Bone marrow (tissue), 2 donors: Measurements from ENCODE around the gene CPNE5.
A peak's percentile ranks its signal among the peaks of the same experiment; 100 is the strongest.

Experiments
- DNase-seq, 2 donors: peaks; one replicate each; lab custom pipeline; 2025; lab: John Stamatoyannopoulos, UW

Gene CPNE5

DNA sequence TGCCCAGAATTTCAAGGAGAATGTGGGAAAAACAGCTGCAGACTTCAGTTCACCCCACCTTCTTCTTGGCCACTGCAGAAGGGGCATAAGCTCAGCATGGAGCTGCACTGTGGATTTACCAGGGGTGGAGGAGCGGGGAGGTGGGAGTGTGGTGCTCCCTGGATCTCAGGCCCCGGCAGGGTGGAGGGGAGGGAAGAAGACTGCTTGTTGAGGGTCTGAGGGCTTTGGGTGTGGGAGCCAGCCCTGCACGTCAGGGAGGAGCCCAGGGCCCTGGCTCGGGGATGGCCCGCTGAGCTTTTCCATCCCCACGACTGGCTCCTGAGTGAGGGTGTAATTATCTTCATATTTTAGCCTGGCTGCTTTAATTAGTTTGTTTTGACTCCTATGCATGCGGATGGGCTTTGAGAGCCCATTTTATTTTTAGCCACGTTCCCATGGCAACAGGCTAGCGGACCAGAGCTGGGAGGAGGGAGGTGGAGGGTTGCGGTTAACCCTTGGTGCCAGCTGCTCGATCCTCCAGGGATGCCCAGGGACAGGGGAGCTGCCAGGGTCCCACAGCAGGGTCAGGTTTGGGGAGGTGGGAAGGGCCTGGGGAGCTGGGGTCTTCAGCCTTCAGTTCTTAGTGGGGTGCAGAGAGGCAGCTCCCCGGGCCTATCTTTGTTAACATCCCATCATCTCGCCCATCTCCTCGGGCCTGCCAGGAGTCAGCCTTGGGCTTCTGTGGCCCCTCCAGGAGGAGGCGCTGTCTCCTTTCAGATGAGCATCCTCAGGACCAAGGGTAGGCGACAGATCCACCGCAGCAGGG is 73.4 kb downstream of the CPNE5 start:
- DNase-seq = peak; percentile 53 to 74

GRCh38 chr6:36765190-36765589 is 74.1 kb downstream of the CPNE5 start:
- DNase-seq = no peak

DNA sequence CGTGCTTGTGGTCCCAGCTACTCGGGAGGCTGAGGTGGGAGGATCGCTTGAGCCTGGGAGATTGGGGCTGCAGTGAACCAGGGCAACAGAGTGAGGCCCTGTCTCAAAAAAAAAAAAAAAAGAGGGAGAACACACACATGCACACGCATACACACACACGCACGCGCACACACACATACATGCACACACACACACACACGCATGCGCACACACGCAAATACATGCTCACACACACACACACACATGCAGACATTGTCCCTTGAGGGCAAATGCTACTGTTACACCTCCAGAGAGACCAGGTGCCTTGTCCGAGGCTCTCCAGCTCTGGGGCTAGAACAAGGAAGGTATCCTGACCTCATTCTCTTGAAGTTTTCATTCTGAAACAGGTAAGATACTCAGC is 77.1 kb downstream of the CPNE5 start:
- DNase-seq = no peak

GRCh38 chr6:36760685-36761435 is 78.4 kb downstream of the CPNE5 start:
- DNase-seq = no peak

GRCh38 chr6:36759148-36759759 is 80.0 kb downstream of the CPNE5 start:
- peak; percentile 63 to 66 for DNase-seq

DNA sequence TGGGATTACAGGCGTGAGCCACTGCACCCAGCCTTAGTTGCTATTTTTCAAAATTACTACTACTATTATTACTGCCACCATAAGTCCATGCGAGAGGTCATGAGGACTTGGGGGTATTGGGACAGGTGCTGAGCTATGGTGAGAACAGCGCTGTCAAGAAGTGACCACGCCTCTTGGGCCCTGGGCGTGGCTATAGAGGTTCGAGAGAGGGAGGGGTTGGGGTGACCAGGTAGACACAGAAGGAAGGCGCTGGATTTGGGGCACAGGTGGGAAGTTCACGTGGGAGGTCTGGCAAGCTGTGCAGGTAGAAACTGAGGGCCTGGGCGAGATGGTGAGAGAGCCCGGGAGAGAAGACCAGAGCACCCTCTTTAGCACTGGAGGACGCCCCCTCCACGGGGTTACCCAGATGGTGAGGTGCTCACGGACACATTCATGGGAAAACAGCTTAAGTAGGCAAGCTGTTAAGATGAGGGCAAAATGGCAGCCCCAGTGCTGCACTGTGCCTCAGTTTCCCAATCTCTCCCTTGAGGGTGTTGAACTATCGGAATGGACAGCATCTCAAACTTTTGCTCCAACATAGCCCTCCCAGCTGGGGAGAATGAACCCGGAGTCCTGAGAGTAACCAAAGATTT is 80.6 kb downstream of the CPNE5 start:
- DNase-seq = no peak

DNA sequence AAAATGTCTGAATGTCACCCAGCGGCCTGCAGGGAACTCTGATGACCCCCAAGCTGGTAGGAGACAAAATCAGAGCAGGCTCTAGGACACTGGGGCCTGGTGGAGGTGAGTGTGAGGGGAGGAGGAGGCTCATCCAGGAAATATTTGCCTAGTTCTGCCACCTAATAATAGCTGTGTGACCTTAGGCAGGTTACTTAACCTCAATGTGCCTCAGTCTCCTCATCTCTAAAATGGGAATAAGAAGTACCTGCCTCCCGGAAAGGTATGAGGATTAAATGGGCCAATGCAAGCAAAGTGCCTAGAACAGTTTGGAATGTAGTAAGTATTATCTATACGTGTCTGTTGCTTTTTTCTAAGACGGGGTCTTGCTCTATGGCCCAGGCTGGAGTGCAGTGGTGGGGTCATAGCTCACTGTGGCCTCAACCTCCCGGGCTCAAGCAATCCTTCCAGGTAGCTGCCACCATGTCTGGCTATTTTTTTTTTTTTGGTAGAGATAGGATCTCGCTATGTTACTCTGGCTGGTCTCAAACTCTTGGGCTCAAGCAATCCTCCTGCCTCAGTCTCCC is 81.2 kb downstream of the CPNE5 start:
- no peak for DNase-seq

- no peak for DNase-seq
Measured at GRCh38 chr6:36757206-36757605, 82.0 kb downstream of the CPNE5 start.

DNA sequence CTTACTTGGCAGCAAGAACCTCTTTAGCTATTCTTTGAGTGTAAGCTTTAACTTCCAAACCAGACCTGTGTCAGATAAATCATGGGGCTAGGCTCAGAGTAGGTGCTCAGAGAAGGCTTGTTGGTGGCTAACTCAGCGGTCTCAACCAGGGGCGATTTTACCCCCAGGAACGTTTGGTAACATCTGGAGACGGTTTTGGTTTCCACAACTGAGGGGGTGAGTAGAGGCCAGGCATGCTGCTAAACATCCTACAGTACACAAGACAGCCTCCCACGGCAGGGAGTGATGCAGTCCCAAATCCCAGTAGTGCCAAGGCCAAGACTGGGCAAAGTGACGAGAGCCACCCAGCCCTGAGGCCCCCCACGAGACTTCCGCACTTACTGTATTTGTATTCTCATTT is 82.5 kb downstream of the CPNE5 start:
- DNase-seq = no peak

- peak; percentile 68 to 91 for DNase-seq
Measured at GRCh38 chr6:36755435-36756348, 83.6 kb downstream of the CPNE5 start.

DNA sequence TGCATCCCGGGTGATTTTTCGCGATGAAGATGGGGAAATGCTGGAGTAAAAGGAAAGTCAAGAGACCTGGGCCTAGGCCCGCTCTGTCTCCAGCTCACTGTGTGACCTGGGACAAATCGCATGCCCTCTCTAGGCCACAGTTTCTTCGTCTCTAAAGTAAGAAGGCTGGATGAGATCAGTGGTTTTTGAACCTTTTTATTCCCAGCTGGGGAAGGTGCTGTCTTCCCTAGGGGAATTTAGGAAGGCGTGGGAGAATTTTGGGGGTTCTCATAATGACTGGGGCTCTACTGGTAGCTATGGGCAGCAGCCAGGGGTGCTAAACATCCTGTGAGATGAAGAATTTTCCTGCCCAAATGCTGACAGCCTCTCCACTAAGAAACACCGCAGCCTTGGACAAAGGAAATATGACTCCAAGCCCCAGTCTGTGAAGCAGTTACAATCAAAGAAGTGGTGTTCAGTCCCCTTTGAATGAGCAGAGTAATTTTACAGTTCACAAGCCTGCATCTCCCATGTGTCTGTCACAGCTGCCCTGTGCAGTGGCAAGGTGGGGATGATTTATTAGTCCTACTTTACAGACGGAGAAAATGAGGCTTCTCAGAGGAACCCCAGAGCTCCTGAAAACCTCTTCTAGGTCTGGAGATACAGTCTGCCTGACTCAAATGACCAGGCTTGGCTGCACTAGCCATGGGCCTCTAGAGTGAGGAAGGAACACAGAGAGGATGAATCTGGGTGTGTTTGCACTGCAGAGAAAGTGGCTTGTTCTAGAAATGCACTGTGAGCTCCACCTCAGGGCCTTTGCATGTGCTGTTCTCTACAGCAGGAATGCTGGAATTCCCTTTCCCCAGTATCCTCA is 84.4 kb downstream of the CPNE5 start:
- no peak for DNase-seq

DNA sequence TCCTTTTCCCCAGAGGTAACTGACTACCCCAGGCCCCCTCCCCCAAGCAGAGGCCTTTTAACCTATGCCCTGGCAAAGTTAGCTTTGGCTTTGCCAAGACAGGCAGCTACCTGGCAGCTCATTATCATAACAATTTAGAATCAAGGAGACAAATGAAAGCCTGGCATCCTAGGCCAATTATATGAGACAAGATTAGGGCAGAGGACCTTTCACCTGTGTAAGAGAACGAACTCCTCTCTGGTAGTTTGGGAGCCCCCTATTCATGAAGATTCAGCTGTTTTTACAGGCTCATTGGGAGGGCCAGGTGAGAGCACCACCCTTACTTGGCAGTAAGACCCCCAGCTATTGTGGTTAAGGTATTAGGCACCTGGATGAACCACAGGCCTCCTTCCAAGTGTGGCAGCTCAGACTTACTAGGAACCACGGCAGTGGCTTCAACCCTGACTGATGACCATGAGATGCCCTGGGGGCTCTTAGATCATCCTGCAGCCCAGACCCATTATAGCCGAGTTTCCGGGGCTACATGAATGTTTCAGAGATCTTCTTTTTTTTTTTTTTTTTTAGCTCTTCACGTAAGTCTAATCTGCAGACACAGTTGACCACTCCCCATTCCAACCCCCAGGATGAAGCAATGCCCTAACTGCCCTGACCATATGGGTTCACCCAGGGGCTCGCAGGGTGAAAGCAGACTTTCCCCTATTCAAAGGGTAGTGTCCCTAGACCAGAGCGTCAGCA is 85.4 kb downstream of the CPNE5 start:
- no peak for DNase-seq

DNA sequence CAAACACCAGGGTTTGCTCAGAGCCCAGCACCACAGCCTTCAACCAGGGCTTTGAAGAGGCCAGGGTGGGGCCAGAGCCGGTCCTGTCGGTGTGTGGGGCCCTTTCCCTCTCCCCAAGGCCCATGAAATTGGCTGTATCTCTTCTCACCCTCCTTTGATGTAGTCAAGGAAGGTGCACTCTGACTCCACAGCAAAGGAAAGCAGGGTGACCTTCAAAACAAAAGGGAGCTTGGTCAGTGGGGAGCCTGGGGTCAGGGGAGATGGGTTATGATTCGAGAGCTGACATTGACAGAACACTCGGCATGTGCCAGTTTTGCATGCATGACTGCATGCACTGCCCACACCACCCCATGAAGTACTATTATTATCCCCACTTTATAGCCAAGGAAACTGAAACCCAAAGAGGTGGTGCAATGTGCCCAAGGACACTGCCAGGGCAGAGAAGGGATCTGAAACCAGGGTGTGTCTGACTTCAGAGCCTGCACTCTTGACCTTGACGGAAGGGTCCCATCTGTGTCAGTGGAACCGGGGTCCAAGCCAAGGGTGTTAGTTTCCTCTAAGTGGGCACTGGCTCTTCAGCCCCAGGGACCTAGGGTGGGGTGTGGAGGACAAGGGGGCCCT is 86.2 kb downstream of the CPNE5 start:
- DNase-seq = peak in 1 of 2 donors; percentile 19

DNA sequence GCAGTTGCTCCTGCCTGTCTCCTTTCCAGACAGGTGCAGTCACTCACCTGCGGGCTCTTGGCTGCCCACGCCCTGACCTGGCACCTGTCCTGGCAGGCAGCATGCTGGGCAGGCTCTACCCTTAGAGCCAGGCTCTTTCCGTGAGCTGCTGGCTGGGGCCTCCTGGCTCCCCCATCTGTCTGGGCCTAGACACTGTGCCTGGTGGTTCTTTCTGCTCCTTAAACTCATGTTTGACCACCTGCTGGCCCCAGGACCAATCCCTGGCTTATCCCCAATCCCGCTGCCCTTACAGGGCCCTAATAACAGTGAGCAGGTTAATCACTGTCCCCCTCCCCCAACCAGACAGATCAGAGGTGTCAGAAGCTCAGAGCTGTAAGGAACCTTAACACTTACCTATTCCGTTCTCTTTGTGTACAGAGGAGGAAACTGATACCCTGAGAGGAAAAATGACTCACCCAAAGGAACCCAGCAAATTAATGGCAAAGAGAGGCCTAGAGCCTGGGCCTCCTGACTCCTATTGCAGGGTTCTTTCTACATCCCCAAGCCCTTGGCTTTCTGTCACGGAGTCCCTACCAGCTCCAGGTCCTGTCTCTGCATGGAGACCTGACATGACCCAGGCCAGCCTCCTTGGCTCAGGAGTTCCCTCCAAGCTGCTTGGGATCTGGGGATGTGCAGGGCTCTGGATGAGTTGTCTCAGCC is 86.9 kb downstream of the CPNE5 start:
- no peak for DNase-seq

DNA sequence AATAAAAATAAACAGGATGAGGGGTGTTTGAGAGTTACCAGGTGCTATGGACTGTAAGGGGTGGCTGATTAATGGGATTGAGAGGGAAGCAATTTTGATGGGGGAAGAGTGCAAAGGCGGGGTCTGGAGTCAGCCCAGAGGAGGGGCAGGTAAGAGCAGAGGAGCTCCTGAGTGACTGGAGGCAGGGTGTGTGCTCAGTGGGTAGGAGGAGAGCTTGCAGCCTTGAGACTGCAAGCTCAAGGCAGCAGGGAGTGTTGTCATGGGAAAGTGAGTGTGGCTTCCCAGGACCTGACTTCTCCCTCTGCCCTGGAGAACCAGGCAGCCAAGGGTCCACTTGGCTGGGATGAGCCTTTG is 87.4 kb downstream of the CPNE5 start:
- DNase-seq = no peak

DNA sequence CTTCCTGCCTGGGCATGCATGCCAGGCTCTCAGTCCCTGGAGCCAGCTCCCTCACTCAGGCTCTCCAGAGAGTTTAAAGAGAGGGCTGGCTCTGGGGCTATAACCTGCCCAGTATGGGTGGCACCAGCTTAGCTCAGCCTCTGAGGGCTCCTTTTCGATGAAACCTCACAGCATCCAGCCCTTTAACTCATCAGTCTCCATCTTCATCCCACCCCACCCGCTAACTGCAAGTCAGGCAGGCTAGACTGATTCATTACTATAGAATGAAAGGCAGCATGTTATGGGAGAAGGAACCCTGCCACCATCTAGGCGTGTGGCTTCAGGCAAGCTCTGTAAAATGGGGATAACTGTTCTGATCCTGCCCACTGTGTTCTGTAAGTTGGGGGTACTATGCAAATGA is 88.2 kb downstream of the CPNE5 start:
- DNase-seq = no peak

DNA sequence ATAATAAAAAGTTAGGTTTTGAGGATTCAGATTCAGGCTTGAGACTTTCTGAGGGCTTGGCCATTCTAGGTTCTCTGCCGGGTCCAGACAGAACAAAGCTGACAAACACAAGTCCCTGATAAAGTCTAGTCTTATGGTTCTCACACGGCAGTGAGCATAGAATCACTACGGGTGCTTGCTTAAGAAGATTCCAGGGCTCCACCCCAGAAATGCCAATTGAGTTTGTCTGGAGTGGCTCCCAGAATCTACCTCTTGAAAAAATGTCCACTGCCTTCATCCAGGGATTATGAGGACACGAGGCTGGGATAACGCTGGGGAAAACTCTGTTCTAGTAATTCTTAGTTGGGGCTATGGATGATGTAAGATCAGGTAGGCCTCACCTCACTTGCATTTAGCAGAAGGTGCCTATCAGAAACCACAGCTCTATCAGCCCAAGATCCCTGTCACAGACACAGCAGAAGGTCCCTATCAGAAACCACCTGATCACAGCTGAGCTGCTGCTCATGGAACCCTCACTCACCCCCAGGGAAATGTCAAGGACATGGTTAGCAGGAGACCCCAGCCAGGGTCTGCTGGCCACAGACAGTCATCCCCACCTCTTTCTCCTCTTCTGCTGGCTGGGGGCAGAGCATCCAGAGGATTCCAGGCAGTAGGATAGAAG is 89.3 kb downstream of the CPNE5 start:
- no peak for DNase-seq

- DNase-seq = no peak
Measured at GRCh38 chr6:36746251-36746650, 93.0 kb downstream of the CPNE5 start.
